GM21423 (cell line): ENCODE measurements around the gene ABCE1.

Source experiments
- ATAC-seq: cut with Tn5 transposase; IDR thresholded peaks from one replicate; pipeline ENCODE4 v1.9.1; 2021; ENCODE audit warnings: mild to moderate bottlenecking, moderate library complexity; ENCODE audit not compliant: unreplicated experiment

The ABCE1 gene

GRCh38 chr4:145176641-145177432 lies 78.7 kb downstream of the ABCE1 start:
- no peak for ATAC-seq

GRCh38 chr4:145177511-145177905 lies 79.4 kb downstream of the ABCE1 start:
- ATAC-seq: no peak

- ATAC-seq: no peak
These were observed 79.9 kb downstream of the ABCE1 start for GRCh38 chr4:145177906-145178538.

- no peak for ATAC-seq
These were observed 80.7 kb downstream of the ABCE1 start for GRCh38 chr4:145178740-145179280.
